ENCODE measurements around the gene ZNF853. TPM values are rescaled to one million over a fixed set of nuclear protein-coding genes. Genes with fewer than 3 reads are reported as not detected.
A peak's percentile ranks its signal among the peaks of the same experiment; 100 is the strongest.

The ZNF853 gene
- total and polyA plus RNA-seq, 10 of the 15 experiments (the other 5 are each of a cell fraction or from before 2014, with no cell fraction given), result 0.04 to 0.26 (median 0.05) TPM; not detected in 4

DNA sequence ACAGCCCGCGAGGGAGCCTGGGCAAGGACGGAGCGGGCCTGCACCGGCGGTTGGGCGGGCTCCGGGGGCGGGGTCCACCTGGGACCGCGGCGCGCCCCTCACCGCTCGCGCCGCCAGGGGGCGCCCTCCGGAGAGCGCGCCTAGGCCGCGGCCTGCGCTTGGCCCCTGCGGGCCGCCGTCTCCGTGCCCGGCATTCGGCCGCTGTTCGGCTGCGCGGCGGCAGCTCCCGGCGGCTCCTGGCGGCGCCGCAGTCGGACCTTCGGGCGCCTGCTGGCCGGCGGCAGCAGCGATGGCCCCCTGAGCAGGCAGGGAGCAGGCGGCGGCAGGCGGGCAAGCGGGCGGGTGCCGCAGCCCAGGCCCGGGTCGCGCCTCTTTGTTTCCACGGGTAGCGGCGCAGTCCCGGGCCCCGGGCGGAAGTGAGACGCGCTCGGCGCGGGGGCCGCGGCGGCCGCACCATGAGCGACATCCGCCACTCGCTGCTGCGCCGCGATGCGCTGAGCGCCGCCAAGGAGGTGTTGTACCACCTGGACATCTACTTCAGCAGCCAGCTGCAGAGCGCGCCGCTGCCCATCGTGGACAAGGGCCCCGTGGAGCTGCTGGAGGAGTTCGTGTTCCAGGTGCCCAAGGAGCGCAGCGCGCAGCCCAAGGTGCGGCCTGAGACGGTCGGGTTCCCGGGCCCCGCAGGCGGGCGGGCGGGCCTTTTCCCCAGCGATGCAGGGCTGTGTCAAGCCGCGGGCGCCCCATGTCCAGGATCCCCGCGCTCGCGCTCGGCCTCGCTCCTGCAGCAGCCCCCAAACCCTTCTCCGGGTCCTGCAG is 25.4 kb upstream of the ZNF853 start, which contains the start of gene INTS15 (continued):
- TF ChIP-seq, protein P1, sequence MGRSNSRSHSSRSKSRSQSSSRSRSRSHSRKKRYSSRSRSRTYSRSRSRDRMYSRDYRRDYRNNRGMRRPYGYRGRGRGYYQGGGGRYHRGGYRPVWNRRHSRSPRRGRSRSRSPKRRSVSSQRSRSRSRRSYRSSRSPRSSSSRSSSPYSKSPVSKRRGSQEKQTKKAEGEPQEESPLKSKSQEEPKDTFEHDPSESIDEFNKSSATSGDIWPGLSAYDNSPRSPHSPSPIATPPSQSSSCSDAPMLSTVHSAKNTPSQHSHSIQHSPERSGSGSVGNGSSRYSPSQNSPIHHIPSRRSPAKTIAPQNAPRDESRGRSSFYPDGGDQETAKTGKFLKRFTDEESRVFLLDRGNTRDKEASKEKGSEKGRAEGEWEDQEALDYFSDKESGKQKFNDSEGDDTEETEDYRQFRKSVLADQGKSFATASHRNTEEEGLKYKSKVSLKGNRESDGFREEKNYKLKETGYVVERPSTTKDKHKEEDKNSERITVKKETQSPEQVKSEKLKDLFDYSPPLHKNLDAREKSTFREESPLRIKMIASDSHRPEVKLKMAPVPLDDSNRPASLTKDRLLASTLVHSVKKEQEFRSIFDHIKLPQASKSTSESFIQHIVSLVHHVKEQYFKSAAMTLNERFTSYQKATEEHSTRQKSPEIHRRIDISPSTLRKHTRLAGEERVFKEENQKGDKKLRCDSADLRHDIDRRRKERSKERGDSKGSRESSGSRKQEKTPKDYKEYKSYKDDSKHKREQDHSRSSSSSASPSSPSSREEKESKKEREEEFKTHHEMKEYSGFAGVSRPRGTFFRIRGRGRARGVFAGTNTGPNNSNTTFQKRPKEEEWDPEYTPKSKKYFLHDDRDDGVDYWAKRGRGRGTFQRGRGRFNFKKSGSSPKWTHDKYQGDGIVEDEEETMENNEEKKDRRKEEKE (IDR thresholded peaks at IDR 0.05), result peak; percentile 64
- TF ChIP-seq KAT2A (conservative IDR thresholded peaks at IDR 0.05; ENCODE audit: control insufficient read depth, low read depth, low read length), result no peak
- TF ChIP-seq BHLHE40 (IDR thresholded peaks at IDR 0.05; ENCODE audit: borderline replicate concordance in 1 of 2, low read depth in 2 of 2, low read length in 1 of 2), result peak; percentile 51 to 84; a peak in 3 of 4 replicates

DNA sequence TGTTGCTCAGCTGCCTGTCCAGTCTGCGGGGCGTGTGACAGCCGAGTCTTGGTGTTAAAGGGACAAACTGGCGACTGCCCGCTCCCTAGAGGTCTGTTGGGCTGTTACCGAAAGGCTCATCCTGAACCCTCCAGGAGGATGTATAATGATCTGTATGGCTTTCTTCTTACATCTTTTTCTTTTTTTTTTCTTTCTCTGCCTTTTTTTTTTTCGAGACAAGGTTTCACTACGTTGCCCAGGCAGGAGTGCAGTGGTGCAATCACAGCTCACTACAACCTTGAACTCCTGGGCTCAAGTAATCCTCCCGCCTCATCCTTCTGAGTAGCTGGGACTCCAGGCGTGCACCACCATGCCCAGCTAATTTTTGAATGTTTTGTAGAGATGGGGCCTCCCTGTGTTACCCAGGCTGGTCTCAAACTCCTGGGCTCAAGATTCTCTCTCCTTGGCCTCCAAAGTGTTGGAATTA is 24.7 kb upstream of the ZNF853 start:
- Histone ChIP-seq H3K27ac (ENCODE audit: control insufficient read depth, insufficient read depth) (peak overlapping the region; percentile 79), H2AFZ (ENCODE audit: control insufficient read depth, low read depth, low read length) (peak overlapping the region; percentile 86), H3K9ac (ENCODE audit: control insufficient read depth, insufficient read depth, low read length) (peak overlapping the region; percentile 69), H3K27me3 (replicated peaks in 1 of 2; ENCODE audit: control insufficient read depth in 2 of 2, insufficient read depth in 2 of 2, low read length in 1 of 2) (no peaks in the 10 kb centered on the region), H3K9me3 (replicated peaks; ENCODE audit: control insufficient read depth, insufficient read depth, low read length) (no peaks in the 10 kb centered on the region), H3K4me1 (ENCODE audit: control insufficient read depth, insufficient read depth, low read length) (peaks cover 10% of the 10 kb centered on the region), H3K4me3 (peak overlapping the region; percentile 87), H3K79me2 (ENCODE audit: control insufficient read depth, insufficient read depth, low read length) (peaks cover 14% of the 10 kb centered on the region), H3K36me3 (ENCODE audit: control insufficient read depth in 2 of 2, insufficient read depth in 2 of 2, low read length in 1 of 2) (peaks cover 0 to 18% of the 10 kb centered on the region in 2 experiments; a peak in 2 of 4 replicates), H3K4me2 (ENCODE audit: control insufficient read depth, insufficient read depth) (peak overlapping the region; percentile 88), H4K20me1 (ENCODE audit: control insufficient read depth, insufficient read depth) (no peaks in the 10 kb centered on the region; the same call in 1 of the 2 replicates)
- DNase-seq (ENCODE audit: low read depth, low spot score), result no peak
- ChIA-PET CTCF (interaction anchor here (1.4 to 3.5 kb wide), 6 partner anchors 10 to 339 kb away, joined by 4 to 13 read pairs (median 8); partner anchors contain the start of gene ZDHHC4), POLR2A (interaction anchor here (0.7 to 2.6 kb wide), 5 partner anchors 9 to 765 kb away, joined by 3 to 11 read pairs (median 5); no protein-coding TSS in a partner anchor), RAD21 (ENCODE audit: unreplicated experiment) (interaction anchor here (0.5 to 1.7 kb wide), 3 partner anchors 74 to 147 kb away, joined by 3 to 5 read pairs (median 3); partner anchors contain the start of gene DAGLB), SMC1A (ENCODE audit: uncharacterized antibody, unreplicated experiment) (interaction anchor here (1.8 to 2.1 kb wide), 2 partner anchors 13 to 46 kb away, joined by 4 to 7 read pairs; partner anchors contain the start of gene ZDHHC4)
- no TSS peak for BruUV-seq (replicated peaks)
- intact Hi-C loops (cut with micrococcal nuclease; ENCODE audit: unreplicated experiment), result loop anchor here (5.0 kb wide), 2 partner anchors 117 to 137 kb away; partner anchors contain the start of gene ZNF12
- ATAC-seq, result peak; percentile 65
- 17% methylated on average over 10 of the region's 10 CpGs for WGBS (ENCODE audit: insufficient coverage, insufficient replicate concordance, low lambda C conversion rate, missing lambda C conversion rate)
- peak; percentile 52 for FAIRE-seq
- in situ Hi-C loops (cut with MboI), result no loop called here
- TF ChIP-seq, protein P2, sequence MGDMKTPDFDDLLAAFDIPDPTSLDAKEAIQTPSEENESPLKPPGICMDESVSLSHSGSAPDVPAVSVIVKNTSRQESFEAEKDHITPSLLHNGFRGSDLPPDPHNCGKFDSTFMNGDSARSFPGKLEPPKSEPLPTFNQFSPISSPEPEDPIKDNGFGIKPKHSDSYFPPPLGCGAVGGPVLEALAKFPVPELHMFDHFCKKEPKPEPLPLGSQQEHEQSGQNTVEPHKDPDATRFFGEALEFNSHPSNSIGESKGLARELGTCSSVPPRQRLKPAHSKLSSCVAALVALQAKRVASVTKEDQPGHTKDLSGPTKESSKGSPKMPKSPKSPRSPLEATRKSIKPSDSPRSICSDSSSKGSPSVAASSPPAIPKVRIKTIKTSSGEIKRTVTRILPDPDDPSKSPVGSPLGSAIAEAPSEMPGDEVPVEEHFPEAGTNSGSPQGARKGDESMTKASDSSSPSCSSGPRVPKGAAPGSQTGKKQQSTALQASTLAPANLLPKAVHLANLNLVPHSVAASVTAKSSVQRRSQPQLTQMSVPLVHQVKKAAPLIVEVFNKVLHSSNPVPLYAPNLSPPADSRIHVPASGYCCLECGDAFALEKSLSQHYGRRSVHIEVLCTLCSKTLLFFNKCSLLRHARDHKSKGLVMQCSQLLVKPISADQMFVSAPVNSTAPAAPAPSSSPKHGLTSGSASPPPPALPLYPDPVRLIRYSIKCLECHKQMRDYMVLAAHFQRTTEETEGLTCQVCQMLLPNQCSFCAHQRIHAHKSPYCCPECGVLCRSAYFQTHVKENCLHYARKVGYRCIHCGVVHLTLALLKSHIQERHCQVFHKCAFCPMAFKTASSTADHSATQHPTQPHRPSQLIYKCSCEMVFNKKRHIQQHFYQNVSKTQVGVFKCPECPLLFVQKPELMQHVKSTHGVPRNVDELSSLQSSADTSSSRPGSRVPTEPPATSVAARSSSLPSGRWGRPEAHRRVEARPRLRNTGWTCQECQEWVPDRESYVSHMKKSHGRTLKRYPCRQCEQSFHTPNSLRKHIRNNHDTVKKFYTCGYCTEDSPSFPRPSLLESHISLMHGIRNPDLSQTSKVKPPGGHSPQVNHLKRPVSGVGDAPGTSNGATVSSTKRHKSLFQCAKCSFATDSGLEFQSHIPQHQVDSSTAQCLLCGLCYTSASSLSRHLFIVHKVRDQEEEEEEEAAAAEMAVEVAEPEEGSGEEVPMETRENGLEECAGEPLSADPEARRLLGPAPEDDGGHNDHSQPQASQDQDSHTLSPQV (IDR thresholded peaks at IDR 0.05), result no peak
- TF ChIP-seq TBL1XR1 (IDR thresholded peaks at IDR 0.05; ENCODE audit: low read depth, low read length) (no peak), PAX8 (IDR thresholded peaks at IDR 0.05) (no peak)
- TF ChIP-seq, protein P3, sequence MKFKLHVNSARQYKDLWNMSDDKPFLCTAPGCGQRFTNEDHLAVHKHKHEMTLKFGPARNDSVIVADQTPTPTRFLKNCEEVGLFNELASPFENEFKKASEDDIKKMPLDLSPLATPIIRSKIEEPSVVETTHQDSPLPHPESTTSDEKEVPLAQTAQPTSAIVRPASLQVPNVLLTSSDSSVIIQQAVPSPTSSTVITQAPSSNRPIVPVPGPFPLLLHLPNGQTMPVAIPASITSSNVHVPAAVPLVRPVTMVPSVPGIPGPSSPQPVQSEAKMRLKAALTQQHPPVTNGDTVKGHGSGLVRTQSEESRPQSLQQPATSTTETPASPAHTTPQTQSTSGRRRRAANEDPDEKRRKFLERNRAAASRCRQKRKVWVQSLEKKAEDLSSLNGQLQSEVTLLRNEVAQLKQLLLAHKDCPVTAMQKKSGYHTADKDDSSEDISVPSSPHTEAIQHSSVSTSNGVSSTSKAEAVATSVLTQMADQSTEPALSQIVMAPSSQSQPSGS (IDR thresholded peaks at IDR 0.05; ENCODE audit: low read length), result no peak
- TF ChIP-seq, protein P4, sequence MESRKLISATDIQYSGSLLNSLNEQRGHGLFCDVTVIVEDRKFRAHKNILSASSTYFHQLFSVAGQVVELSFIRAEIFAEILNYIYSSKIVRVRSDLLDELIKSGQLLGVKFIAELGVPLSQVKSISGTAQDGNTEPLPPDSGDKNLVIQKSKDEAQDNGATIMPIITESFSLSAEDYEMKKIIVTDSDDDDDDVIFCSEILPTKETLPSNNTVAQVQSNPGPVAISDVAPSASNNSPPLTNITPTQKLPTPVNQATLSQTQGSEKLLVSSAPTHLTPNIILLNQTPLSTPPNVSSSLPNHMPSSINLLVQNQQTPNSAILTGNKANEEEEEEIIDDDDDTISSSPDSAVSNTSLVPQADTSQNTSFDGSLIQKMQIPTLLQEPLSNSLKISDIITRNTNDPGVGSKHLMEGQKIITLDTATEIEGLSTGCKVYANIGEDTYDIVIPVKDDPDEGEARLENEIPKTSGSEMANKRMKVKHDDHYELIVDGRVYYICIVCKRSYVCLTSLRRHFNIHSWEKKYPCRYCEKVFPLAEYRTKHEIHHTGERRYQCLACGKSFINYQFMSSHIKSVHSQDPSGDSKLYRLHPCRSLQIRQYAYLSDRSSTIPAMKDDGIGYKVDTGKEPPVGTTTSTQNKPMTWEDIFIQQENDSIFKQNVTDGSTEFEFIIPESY (IDR thresholded peaks at IDR 0.05), result no peak
